Tracheal epithelial cell (primary cell): ENCODE results near the gene RBMY1D. TPM values are rescaled to one million over a fixed set of nuclear protein-coding genes. Genes with fewer than 3 reads are reported as not detected.

Experiments used
- total RNA-seq: library from RNA; depleted of rRNA; stranded (reverse); fragments of >200 nt; gene quantifications from 2 replicates; pipeline ENCODE4 v1.2.1, GENCODE V29; 2014

Gene RBMY1D
- not detected in 2 replicates for total RNA-seq

DNA sequence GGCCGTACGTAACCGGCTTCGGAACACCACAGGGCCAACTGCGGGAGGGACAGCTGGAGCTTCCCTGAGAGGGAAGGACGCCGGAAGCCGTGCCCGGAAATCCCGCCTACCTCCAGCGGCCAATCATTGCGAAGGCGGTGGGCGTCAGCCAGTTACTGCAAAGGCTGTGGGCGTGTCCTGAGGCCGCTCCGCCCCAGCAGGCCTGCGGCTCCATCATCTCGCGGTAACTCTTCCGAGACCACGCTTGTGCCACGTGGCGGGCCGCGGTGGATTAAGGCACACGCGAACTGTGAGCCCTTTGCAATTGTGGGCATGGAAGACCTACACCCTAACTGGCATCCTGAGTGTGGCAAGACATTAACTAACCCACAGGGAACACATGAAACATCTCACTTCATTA, at the start of gene RBMY1D:
Gene RBMY1D (minus strand): TSS at position 101 of the 400 bp plus-strand sequence. CDS start 2,013 bp downstream, outside the sequence.

DNA sequence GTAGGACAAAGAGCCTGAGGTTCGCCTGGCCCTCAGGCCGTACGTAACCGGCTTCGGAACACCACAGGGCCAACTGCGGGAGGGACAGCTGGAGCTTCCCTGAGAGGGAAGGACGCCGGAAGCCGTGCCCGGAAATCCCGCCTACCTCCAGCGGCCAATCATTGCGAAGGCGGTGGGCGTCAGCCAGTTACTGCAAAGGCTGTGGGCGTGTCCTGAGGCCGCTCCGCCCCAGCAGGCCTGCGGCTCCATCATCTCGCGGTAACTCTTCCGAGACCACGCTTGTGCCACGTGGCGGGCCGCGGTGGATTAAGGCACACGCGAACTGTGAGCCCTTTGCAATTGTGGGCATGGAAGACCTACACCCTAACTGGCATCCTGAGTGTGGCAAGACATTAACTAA, 23.6 kb upstream of the RBMY1D start, which contains the start of gene RBMY1E:
Gene RBMY1E (minus strand): TSS at position 101 of the 400 bp plus-strand sequence. CDS start 1,978 bp downstream, outside the sequence.

Other genes starting within 250 kb of the RBMY1D start
- not detected in 2 replicates for gene RBMY1E, start 23.5 kb upstream of the RBMY1D start, total RNA-seq